K562 (cell line): ENCODE data around the gene PYROXD2. TPM values are rescaled to one million over a fixed set of nuclear protein-coding genes. Genes with fewer than 3 reads are reported as not detected.

Experiments used
- CBFA2T2 ChIP-seq: fragments of 450-650 bp; conservative IDR thresholded peaks from 2 replicates; pipeline ENCODE4 v1.6.1; 2017; ENCODE audit warnings: mild to moderate bottlenecking
- CBFB ChIP-seq: sonication (generic); formaldehyde crosslinking; IDR thresholded peaks from 2 replicates; pipeline ENCODE4 v1.4.0; 2020; ENCODE audit warnings: mild to moderate bottlenecking, missing genetic modification reagents
- CBX2 ChIP-seq: fragments of 200-600 bp; sonication (generic); IDR thresholded peaks from one replicate; pipeline ENCODE4 v1.6.1; 2012; ENCODE audit warnings: mild to moderate bottlenecking, low read length, inconsistent platforms; ENCODE audit not compliant: insufficient read depth, poor library complexity, severe bottlenecking
- CEBPG ChIP-seq, 3 experiments: fragments of 200-800 bp in 1 of 3; sonication (Bioruptor generic) in 1 of 3; sonication (generic) in 1 of 3; formaldehyde crosslinking in 1 of 3; IDR thresholded peaks in 2 of 3; conservative IDR thresholded peaks in 1 of 3; 2 replicates each; pipeline versions ENCODE4 v1.6.1 to v1.8.0; 2016 to 2022; ENCODE audit warnings: missing compliant biosample characterization in 2 of 3, missing genetic modification characterization in 2 of 3, mild to moderate bottlenecking in 1 of 3, missing genetic modification reagents in 1 of 3
- DIDO1 ChIP-seq: fragments of 450-650 bp; IDR thresholded peaks from 2 replicates; pipeline ENCODE4 v1.6.1; 2016; ENCODE audit warnings: low read depth, missing biosample characterization, missing genetic modification characterization
- ELF1 ChIP-seq: fragments of 200-800 bp; sonication (Bioruptor generic); IDR thresholded peaks from 2 replicates; pipeline ENCODE4 v1.6.1; 2016; ENCODE audit warnings: missing genetic modification characterization, missing compliant biosample characterization
- ELF4 ChIP-seq: fragments of 450-650 bp; formaldehyde crosslinking; IDR thresholded peaks from 2 replicates; pipeline ENCODE4 v1.4.0; 2022; ENCODE audit warnings: missing genetic modification characterization
- EP400 ChIP-seq: fragments of 450-650 bp; IDR thresholded peaks from 2 replicates; pipeline ENCODE4 v1.6.1; 2017; ENCODE audit warnings: antibody characterized with exemption, mild to moderate bottlenecking, moderate library complexity
- ETV5 ChIP-seq: sonication (generic); formaldehyde crosslinking; IDR thresholded peaks from 2 replicates; pipeline ENCODE4 v1.4.0; 2020; ENCODE audit warnings: low read depth, mild to moderate bottlenecking, missing genetic modification reagents
- EZH2 ChIP-seq: IDR thresholded peaks from 2 replicates; pipeline ENCODE4 v1.6.1; 2012; ENCODE audit warnings: low read depth, mild to moderate bottlenecking, inconsistent platforms, low read length, borderline replicate concordance
- FUS ChIP-seq: fragments of 200-400 bp; formaldehyde crosslinking; optimal IDR thresholded peaks from 2 replicates; pipeline ENCODE3; 2017; ENCODE audit warnings: low read depth, low read length
- MITF ChIP-seq: IDR thresholded peaks from 2 replicates; pipeline ENCODE4 v1.6.1; 2014; ENCODE audit warnings: antibody characterized with exemption
- MTA2 ChIP-seq: fragments of 450-650 bp; IDR thresholded peaks from 2 replicates; pipeline ENCODE4 v1.6.1; 2016; ENCODE audit warnings: low read depth
- NCOA6 ChIP-seq: fragments of 450-650 bp; IDR thresholded peaks from 2 replicates; pipeline ENCODE4 v1.6.1; 2017; ENCODE audit warnings: mild to moderate bottlenecking
- PHB2 ChIP-seq: fragments of 450-650 bp; IDR thresholded peaks from 2 replicates; pipeline ENCODE4 v1.6.1; 2017; ENCODE audit warnings: low read depth
- PML ChIP-seq: IDR thresholded peaks from 2 replicates; pipeline ENCODE4 v1.6.1; 2012; ENCODE audit warnings: low read length, inconsistent platforms
- POLR3A ChIP-seq: IDR thresholded peaks from 2 replicates; pipeline ENCODE4 v1.6.1; 2011; ENCODE audit warnings: borderline replicate concordance, mild to moderate bottlenecking, moderate library complexity; ENCODE audit not compliant: insufficient read length, insufficient read depth; ENCODE audit errors: extremely low read depth
- POLR3G ChIP-seq: IDR thresholded peaks from 2 replicates; pipeline ENCODE4 v1.6.1; 2011; ENCODE audit not compliant: insufficient read length, insufficient replicate concordance; ENCODE audit errors: extremely low read depth
- RFX1 ChIP-seq: fragments of 450-650 bp; IDR thresholded peaks from 2 replicates; pipeline ENCODE4 v1.6.1; 2016; ENCODE audit warnings: mild to moderate bottlenecking, moderate library complexity
- SMARCE1 ChIP-seq: fragments of 450-650 bp; IDR thresholded peaks from 2 replicates; pipeline ENCODE4 v1.7.1; 2016; ENCODE audit warnings: mild to moderate bottlenecking
- STAG1 ChIP-seq: sonication (generic); formaldehyde crosslinking; IDR thresholded peaks from 2 replicates; pipeline ENCODE4 v1.5.0; 2020; ENCODE audit warnings: missing genetic modification reagents, borderline replicate concordance
- TAF15 ChIP-seq: fragments of 200-400 bp; formaldehyde crosslinking; IDR thresholded peaks from 2 replicates; pipeline ENCODE4 v1.6.1; 2017; ENCODE audit warnings: mild to moderate bottlenecking, low read depth, low read length, moderate library complexity
- TCF7 ChIP-seq: sonication (generic); IDR thresholded peaks from 2 replicates; pipeline ENCODE4 v1.6.1; 2016; ENCODE audit warnings: antibody characterized with exemption, borderline replicate concordance
- ZNF347 ChIP-seq: fragments of 450-650 bp; formaldehyde crosslinking; IDR thresholded peaks from 2 replicates; pipeline ENCODE4 v1.4.0; 2020; ENCODE audit warnings: low read depth, mild to moderate bottlenecking, moderate library complexity
- ZNF589 ChIP-seq: fragments of 200-800 bp; sonication (Bioruptor generic); IDR thresholded peaks from 2 replicates; pipeline ENCODE4 v1.6.1; 2016; ENCODE audit warnings: low read depth, missing genetic modification characterization, missing compliant biosample characterization
- ZNF75A ChIP-seq: fragments of 450-650 bp; formaldehyde crosslinking; IDR thresholded peaks from 2 replicates; pipeline ENCODE4 v1.4.0; 2020; ENCODE audit warnings: mild to moderate bottlenecking
- polyA plus RNA-seq, 8 experiments: library from polyadenylated mRNA; depleted of rRNA in 4 of 8; stranded (reverse) in 5 of 8; unstranded in 3 of 8; fragments of >200 nt; fragmentation: Nextera tagmentation in 2 of 8; fragmentation: Illumina TruSeq in 1 of 8; extraction: Ambion mirVana in 2 of 8; extraction: Trizol in 1 of 8; gene quantifications; 2 replicates each; pipeline versions ENCODE4 v1.2.1 to v1.2.3, GENCODE V29; 2011 to 2014; ENCODE audit warnings: inconsistent platforms in 1 of 8, missing spikeins in 1 of 8
- total RNA-seq, 7 experiments: library from RNA; depleted of rRNA in 6 of 7; stranded (reverse); fragments of >200 nt in 6 of 7; fragmentation: Illumina TruSeq in 2 of 7; extraction: Trizol in 2 of 7; gene quantifications; 2 replicates each; pipeline versions ENCODE4 v1.2.1 to v1.2.3, GENCODE V29; 2011 to 2021; ENCODE audit warnings: low replicate concordance in 1 of 7
- TF ChIP-seq, protein P1 (sequence below): fragments of 250-450 bp; sonication (Bioruptor Pico); IDR thresholded peaks from 2 replicates; pipeline ENCODE4 v1.5.0; 2020; ENCODE audit warnings: mild to moderate bottlenecking

PYROXD2 gene
- total and polyA plus RNA-seq, 9 of the 15 experiments (the other 6 are each of a cell fraction or from before 2014, with no cell fraction given), result 0.14 to 1.4 (median 0.58) TPM

DNA sequence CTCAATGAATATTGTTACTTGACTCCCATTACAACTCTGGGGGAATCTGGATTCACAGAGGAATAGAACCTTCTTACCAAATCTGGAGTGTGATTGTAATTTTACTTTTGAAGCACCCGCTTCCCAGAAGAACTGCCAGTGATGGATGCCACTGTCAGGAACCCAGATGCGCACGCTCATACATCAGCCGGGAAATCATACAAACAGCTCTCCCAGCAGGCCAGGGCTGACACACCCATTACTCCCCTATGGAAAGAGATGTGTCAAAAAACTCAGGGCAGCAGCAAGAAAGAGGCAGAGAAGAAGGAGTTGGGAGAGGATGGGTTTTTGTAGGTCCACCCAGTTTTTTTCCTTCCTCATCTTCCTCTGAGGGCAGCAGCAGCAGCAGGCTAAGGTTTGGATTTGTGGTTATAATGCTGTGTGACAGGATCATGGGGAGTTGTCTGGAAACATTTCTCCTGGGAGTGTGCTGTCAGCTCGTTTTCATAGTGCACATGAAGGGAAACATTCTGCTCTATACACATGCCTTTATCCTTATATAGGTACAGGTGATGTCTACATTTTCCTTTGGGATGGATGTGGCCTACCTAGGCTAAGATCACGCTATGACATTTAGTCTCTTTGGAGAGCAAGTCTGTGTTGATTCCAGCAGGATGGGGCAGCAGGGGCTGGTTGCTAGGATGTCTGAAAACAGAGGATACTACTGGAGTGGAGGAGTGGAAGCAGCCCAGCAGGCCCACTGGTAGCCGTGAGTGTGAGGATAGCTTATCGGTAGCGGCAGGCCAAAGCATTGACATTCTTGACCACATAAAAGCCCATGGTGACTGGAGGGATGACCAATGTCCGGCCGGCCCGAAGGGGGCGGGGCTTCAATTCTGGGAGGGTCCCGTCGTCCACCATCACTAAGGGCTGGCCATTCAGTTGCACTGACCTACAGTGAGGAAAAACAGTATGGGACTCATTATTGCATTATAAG lies 44.1 kb upstream of the PYROXD2 start (continued):
- TF ChIP-seq ETV5 (CRISPR knock-in tag) (0 out of 2 replicates have a peak, but pooled peaks have one; percentile 52), SMARCE1 (peak; percentile 67; the same call in 1 of the 2 replicates), ELF4 (no peak), EZH2 (no peak), STAG1 (no peak), TCF7 (peak; percentile 99), POLR3A (no peak), ZNF347 (no peak), CBFB (CRISPR knock-in tag) (0 out of 2 replicates have a peak, but pooled peaks have one; percentile 70), EP400 (no peak), ZNF75A (CRISPR knock-in tag) (no peak), ZNF589 (CRISPR knock-in tag) (no peak), ELF1 (tag) (no peak), CBX2 (no peak), DIDO1 (tag) (no peak), MTA2 (peak; percentile 66), PHB2 (no peak), TAF15 (no peak), NCOA6 (no peak), FUS (no peak), PML (0 out of 2 replicates have a peak, but pooled peaks have one; percentile 45), CEBPG (CRISPR knock-in tag; IDR thresholded peaks at IDR 0.05) (no peak), CEBPG (tag; conservative IDR thresholded peaks at IDR 0.05 in 1 of 2, IDR thresholded peaks at IDR 0.05 in 1 of 2) (no peak), POLR3G (no peak), RFX1 (peak; percentile 52; the same call in 1 of the 2 replicates), MITF (no peak), CBFA2T2 (peak; percentile 89)
- TF ChIP-seq, protein P1, sequence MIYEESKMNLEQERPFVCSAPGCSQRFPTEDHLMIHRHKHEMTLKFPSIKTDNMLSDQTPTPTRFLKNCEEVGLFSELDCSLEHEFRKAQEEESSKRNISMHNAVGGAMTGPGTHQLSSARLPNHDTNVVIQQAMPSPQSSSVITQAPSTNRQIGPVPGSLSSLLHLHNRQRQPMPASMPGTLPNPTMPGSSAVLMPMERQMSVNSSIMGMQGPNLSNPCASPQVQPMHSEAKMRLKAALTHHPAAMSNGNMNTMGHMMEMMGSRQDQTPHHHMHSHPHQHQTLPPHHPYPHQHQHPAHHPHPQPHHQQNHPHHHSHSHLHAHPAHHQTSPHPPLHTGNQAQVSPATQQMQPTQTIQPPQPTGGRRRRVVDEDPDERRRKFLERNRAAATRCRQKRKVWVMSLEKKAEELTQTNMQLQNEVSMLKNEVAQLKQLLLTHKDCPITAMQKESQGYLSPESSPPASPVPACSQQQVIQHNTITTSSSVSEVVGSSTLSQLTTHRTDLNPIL, result no peak
